Esophagus muscularis mucosa (tissue), 3 donors: ENCODE data around the gene C8G.

Source experiments
- CTCF ChIP-seq, 3 experiments: fragments of 200-600 bp in 2 of 3; fragments of 450-650 bp in 1 of 3; sonication (generic) in 2 of 3; IDR thresholded peaks; one replicate each; pipeline ENCODE4 v1.5.1; 2017 to 2019; ENCODE audit warnings: antibody characterized with exemption in 3 of 3, mild to moderate bottlenecking in 2 of 3, moderate library complexity in 1 of 3
- POLR2AphosphoS5 ChIP-seq, 2 donors: sonication (generic); formaldehyde crosslinking; IDR thresholded peaks; one replicate each; pipeline ENCODE4 v1.6.1; 2017; ENCODE audit warnings: antibody characterized with exemption in 2 of 2

GRCh38 chr9:136960212-136960937, 15.3 kb downstream of the C8G start:
- TF ChIP-seq CTCF (IDR thresholded peaks at IDR 0.05) (no peak), POLR2AphosphoS5 (IDR thresholded peaks at IDR 0.05) (no peak)
